ENCODE data around the gene IFNL2. TPM values are rescaled to one million over a fixed set of nuclear protein-coding genes. Genes with fewer than 3 reads are reported as not detected.
"Not testable (repeated sequence)": the region's sequence is repeated elsewhere in the genome, so short reads cannot be mapped to it uniquely, and the experiment has no call there.

The IFNL2 gene
- total RNA-seq, 2 experiments from 2014 or later: not detected

- H3K27ac Mint-ChIP-seq; DNase-seq; intact Hi-C loops (cut with DNase I, micrococcal nuclease); H3K4me3 Mint-ChIP-seq; H3K4me1 Mint-ChIP-seq; H3K9me3 Mint-ChIP-seq (ENCODE audit: low read depth); POLR2A ChIA-PET; H3K36me3 Mint-ChIP-seq (ENCODE audit: low read depth); CTCF ChIA-PET; H3K27me3 Mint-ChIP-seq; ATAC-seq: not testable (repeated sequence)
Observed at GRCh38 chr19:39273859-39274258, 5.7 kb downstream of the IFNL2 start.

DNA sequence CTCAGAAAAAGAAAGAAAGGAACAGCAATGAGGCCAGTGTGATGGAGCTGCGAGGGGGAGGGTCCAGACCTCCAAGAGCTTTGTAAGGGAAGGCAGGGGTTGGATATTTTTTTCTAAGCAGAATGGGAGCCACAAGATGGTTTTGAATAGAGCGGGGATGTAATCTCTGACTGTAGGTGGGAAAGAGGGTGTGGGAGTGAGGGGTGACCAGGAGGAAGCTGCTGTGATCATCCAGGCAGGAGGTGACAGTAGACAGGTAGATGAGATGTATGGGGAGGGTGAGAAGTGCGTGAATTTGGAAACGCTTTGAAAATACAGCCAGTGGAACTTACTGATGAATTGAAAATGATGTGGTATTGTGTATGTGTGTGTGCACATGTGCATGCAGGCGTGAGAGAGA lies 7.4 kb downstream of the IFNL2 start:
- Mint-ChIP-seq H3K4me1 (no peaks in the 10 kb centered on the region), H3K27me3 (peaks cover 5% of the 10 kb centered on the region), H3K4me3 (no peak overlapping the region), H3K36me3 (ENCODE audit: low read depth) (no peaks in the 10 kb centered on the region), H3K9me3 (ENCODE audit: low read depth) (no peaks in the 10 kb centered on the region), H3K27ac (no peak overlapping the region)
- ChIA-PET CTCF (interaction anchor here (0.6 kb wide), 1 partner anchor 79 kb away, joined by 3 read pairs; the partner anchor contains the start of gene NCCRP1), POLR2A (no interaction called here)
- intact Hi-C loops (cut with DNase I, micrococcal nuclease): no loop called here
- no peak for ATAC-seq
- no peak for DNase-seq

- POLR2A ChIA-PET: no interaction called here
- Mint-ChIP-seq H3K27ac (no peak overlapping the region), H3K27me3 (no peaks in the 10 kb centered on the region), H3K36me3 (ENCODE audit: low read depth) (no peaks in the 10 kb centered on the region), H3K9me3 (ENCODE audit: low read depth) (no peaks in the 10 kb centered on the region), H3K4me3 (no peak overlapping the region), H3K4me1 (no peaks in the 10 kb centered on the region)
- intact Hi-C loops (cut with DNase I, micrococcal nuclease): no loop called here
- CTCF ChIA-PET: no interaction called here
- ATAC-seq (no peak), DNase-seq (no peak)
Observed at GRCh38 chr19:39276740-39277139, 8.5 kb downstream of the IFNL2 start.

DNA sequence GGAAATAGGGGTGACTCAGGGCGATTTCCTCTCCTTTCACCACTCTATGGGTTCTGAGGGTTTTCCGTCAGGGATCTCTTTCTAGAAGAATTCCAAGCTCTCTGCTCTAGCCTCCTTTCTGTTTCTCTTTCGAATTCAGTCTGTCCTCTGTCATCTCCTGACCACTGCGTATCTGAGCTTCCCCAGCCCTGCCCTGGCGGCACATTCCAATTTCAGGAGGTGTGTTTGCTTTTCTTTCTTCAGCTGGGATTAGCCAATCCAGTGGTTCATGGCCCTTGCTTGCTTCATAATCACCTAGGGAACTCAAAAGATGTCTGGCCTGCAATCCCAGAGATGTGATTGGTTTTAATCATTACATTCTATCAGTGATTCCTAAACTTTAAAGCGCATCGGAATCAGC lies 9.4 kb downstream of the IFNL2 start:
- intact Hi-C loops (cut with DNase I, micrococcal nuclease): no loop called here
- Mint-ChIP-seq H3K9me3 (ENCODE audit: low read depth) (peaks cover 2% of the 10 kb centered on the region), H3K36me3 (ENCODE audit: low read depth) (no peaks in the 10 kb centered on the region), H3K27me3 (peaks cover 2% of the 10 kb centered on the region), H3K4me1 (no peaks in the 10 kb centered on the region), H3K27ac (no peak overlapping the region), H3K4me3 (no peak overlapping the region)
- DNase-seq (no peak), ATAC-seq (no peak)
- CTCF ChIA-PET: no interaction called here
- POLR2A ChIA-PET: no interaction called here

DNA sequence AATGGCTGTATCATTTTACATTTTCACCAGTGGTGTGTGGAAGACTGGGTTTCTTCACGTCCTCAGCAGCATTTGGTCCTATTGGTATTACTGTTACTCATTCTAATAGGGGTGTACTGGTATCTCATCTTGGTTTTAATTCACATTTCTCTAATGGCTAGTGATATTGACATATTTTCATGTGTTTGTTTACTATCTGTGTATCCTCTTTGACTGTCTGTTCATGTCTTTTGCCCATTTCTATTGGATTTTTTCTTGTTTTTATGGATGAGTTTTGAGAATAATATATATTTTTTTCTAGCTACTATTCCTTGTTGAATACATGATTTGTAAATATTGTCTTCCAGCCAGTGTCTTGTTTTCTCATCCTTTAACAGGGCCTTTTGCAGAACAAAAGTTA lies 13.8 kb downstream of the IFNL2 start:
- ChIA-PET POLR2A (no interaction called here), CTCF (interaction anchor here (0.6 kb wide), 1 partner anchor 1303 kb away, joined by 3 read pairs; no protein-coding TSS in a partner anchor)
- Mint-ChIP-seq H3K27ac (no peak overlapping the region), H3K4me1 (no peaks in the 10 kb centered on the region), H3K36me3 (ENCODE audit: low read depth) (no peaks in the 10 kb centered on the region), H3K9me3 (ENCODE audit: low read depth) (peaks cover 2% of the 10 kb centered on the region), H3K4me3 (no peak overlapping the region), H3K27me3 (peaks cover 4% of the 10 kb centered on the region)
- no peak for ATAC-seq
- no peak for DNase-seq
- intact Hi-C loops (cut with DNase I, micrococcal nuclease): no loop called here

GRCh38 chr19:39284032-39284431 lies 15.8 kb downstream of the IFNL2 start:
- Mint-ChIP-seq H3K36me3 (ENCODE audit: low read depth) (no peaks in the 10 kb centered on the region), H3K27ac (no peak overlapping the region), H3K4me3 (no peak overlapping the region), H3K9me3 (ENCODE audit: low read depth) (peaks cover 2% of the 10 kb centered on the region), H3K27me3 (peaks cover 4% of the 10 kb centered on the region), H3K4me1 (no peaks in the 10 kb centered on the region)
- intact Hi-C loops (cut with DNase I, micrococcal nuclease): no loop called here
- ChIA-PET CTCF (no interaction called here), POLR2A (no interaction called here)
- DNase-seq (no peak), ATAC-seq (no peak)

GRCh38 chr19:39293394-39293793 lies 25.2 kb downstream of the IFNL2 start:
- H3K4me1 Mint-ChIP-seq: peaks cover 8% of the 10 kb centered on the region
- DNase-seq (no peak), ATAC-seq (no peak)
- peaks cover 9% of the 10 kb centered on the region for H3K27me3 Mint-ChIP-seq
- CTCF ChIA-PET: no interaction called here
- no peak overlapping the region for H3K4me3 Mint-ChIP-seq
- H3K36me3 Mint-ChIP-seq (ENCODE audit: low read depth): no peaks in the 10 kb centered on the region
- H3K27ac Mint-ChIP-seq: no peak overlapping the region
- H3K9me3 Mint-ChIP-seq (ENCODE audit: low read depth): no peaks in the 10 kb centered on the region
- intact Hi-C loops (cut with DNase I, micrococcal nuclease): no loop called here
- POLR2A ChIA-PET: no interaction called here

DNA sequence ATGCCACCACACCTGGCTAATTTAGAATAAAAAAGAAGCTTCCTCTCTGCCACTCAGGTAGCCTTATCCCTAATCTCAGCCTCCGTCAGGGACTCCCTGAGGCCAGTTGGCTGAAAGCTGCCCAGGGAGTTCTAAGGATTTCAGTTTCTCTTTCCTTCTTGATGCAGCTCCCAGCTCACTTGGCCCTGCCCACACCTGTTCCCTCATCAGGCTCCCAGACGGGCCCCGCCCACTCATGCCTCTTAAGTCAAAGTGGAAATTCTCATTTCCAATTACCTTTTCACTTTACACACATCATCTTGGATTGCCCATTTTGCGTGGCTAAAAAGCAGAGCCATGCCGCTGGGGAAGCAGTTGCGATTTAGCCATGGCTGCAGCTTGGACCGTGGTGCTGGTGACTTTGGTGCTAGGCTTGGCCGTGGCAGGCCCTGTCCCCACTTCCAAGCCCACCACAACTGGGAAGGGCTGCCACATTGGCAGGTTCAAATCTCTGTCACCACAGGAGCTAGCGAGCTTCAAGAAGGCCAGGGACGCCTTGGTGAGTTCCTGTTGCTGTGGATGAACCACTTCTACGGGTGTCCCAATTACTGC lies 28.0 kb downstream of the IFNL2 start, which contains the start of gene IFNL1:
Gene IFNL1, plus strand, starts transcription at position 353 of the 591 bp plus-strand sequence. Its CDS starts 15 bp downstream, at position 368.
- no peak within 1 kb of the TSS for H3K4me3 Mint-ChIP-seq
- H3K27me3 Mint-ChIP-seq: peaks cover 4% of the 10 kb centered on the region
- H3K9me3 Mint-ChIP-seq (ENCODE audit: low read depth): no peaks in the 10 kb centered on the region
- DNase-seq: peak; percentile 39
- H3K27ac Mint-ChIP-seq: peak within 1 kb of the TSS; percentile 26
- ChIA-PET CTCF (interaction anchor here (1.5 kb wide), 1 partner anchor 244 kb away, joined by 5 read pairs; no protein-coding TSS in a partner anchor), POLR2A (interaction anchor here (0.6 kb wide), 1 partner anchor 1029 kb away, joined by 4 read pairs; no protein-coding TSS in a partner anchor)
- no peaks in the 10 kb centered on the region for H3K36me3 Mint-ChIP-seq (ENCODE audit: low read depth)
- intact Hi-C loops (cut with DNase I, micrococcal nuclease): no loop called here
- peaks cover 9% of the 10 kb centered on the region for H3K4me1 Mint-ChIP-seq
- no peak for ATAC-seq

DNA sequence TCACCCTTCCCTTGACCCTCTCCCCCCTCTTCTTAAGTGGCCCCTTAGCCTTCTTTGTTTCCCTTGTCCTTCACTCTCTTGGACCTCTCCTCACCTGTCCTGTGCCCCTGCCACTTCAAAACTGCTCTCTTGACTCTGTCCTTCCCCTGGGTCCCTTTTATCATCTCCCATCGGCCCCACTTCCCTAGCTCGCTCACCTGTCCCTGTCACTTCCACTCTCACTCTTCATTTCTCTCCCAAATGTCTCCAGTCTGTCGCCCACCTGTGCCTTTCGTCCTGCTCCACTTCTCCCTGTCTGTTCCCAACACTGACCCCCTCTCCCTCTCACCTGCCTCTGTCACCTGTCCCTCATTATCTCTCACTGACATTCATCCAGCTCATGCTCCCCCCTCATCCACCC lies 28.7 kb downstream of the IFNL2 start:
- DNase-seq (no peak), ATAC-seq (no peak)
- H3K9me3 Mint-ChIP-seq (ENCODE audit: low read depth): no peaks in the 10 kb centered on the region
- peaks cover 9% of the 10 kb centered on the region for H3K4me1 Mint-ChIP-seq
- ChIA-PET POLR2A (interaction anchor here (0.7 kb wide), 1 partner anchor 457 kb away, joined by 5 read pairs; no protein-coding TSS in a partner anchor), CTCF (interaction anchor here (0.7 to 1.5 kb wide), 2 partner anchors 26 to 245 kb away, joined by 3 to 5 read pairs; no protein-coding TSS in a partner anchor)
- intact Hi-C loops (cut with DNase I, micrococcal nuclease): no loop called here
- H3K27ac Mint-ChIP-seq: peak overlapping the region; percentile 26
- peaks cover 4% of the 10 kb centered on the region for H3K27me3 Mint-ChIP-seq
- H3K36me3 Mint-ChIP-seq (ENCODE audit: low read depth): no peaks in the 10 kb centered on the region
- no peak overlapping the region for H3K4me3 Mint-ChIP-seq

- intact Hi-C loops (cut with DNase I, micrococcal nuclease): no loop called here
- Mint-ChIP-seq H3K27me3 (peaks cover 3% of the 10 kb centered on the region), H3K9me3 (ENCODE audit: low read depth) (no peaks in the 10 kb centered on the region), H3K4me1 (peaks cover 9% of the 10 kb centered on the region), H3K4me3 (no peak overlapping the region), H3K27ac (no peak overlapping the region), H3K36me3 (ENCODE audit: low read depth) (no peaks in the 10 kb centered on the region)
- peak; percentile 65 for DNase-seq
- ChIA-PET CTCF (interaction anchor here (0.7 kb wide), 1 partner anchor 8 kb away, joined by 3 read pairs; no protein-coding TSS in a partner anchor), POLR2A (no interaction called here)
- peak; percentile 89 for ATAC-seq
Observed at GRCh38 chr19:39297931-39298634, 29.9 kb downstream of the IFNL2 start.

GRCh38 chr19:39299404-39299803 lies 31.2 kb downstream of the IFNL2 start:
- no peak overlapping the region for H3K27ac Mint-ChIP-seq

GRCh38 chr19:39299832-39300231 lies 31.6 kb downstream of the IFNL2 start:
- intact Hi-C loops (cut with DNase I, micrococcal nuclease): no loop called here
- CTCF ChIA-PET: interaction anchor here (0.7 kb wide), 1 partner anchor 369 kb away, joined by 4 read pairs; the partner anchor contains the start of genes MRPS12 and SARS2
- POLR2A ChIA-PET: no interaction called here
- H3K9me3 Mint-ChIP-seq (ENCODE audit: low read depth): no peaks in the 10 kb centered on the region
- ATAC-seq (no peak), DNase-seq (no peak)
- no peak overlapping the region for H3K4me3 Mint-ChIP-seq
- H3K4me1 Mint-ChIP-seq: peaks cover 9% of the 10 kb centered on the region
- H3K27ac Mint-ChIP-seq: no peak overlapping the region
- no peaks in the 10 kb centered on the region for H3K36me3 Mint-ChIP-seq (ENCODE audit: low read depth)
- H3K27me3 Mint-ChIP-seq: peaks cover 2% of the 10 kb centered on the region

More at GRCh38 chr19:39299404-39299803, 31.2 kb downstream of the IFNL2 start:
- Mint-ChIP-seq H3K36me3 (ENCODE audit: low read depth) (no peaks in the 10 kb centered on the region), H3K4me3 (no peak overlapping the region), H3K4me1 (peaks cover 9% of the 10 kb centered on the region), H3K27me3 (peaks cover 2% of the 10 kb centered on the region), H3K9me3 (ENCODE audit: low read depth) (no peaks in the 10 kb centered on the region)
- intact Hi-C loops (cut with DNase I, micrococcal nuclease): no loop called here
- DNase-seq: no peak
- CTCF ChIA-PET: no interaction called here
- ATAC-seq: peak; percentile 54
- POLR2A ChIA-PET: no interaction called here

Data from activated CD4-positive, alpha-beta T cell treated with anti-CD3 and anti-CD28 coated beads for 36 hours (primary cell).